Testis (tissue), 2 donors: Measurements from ENCODE around the gene LACRT.

ENCODE experiments used
- CTCF ChIP-seq, 3 experiments: fragments of 450-650 bp in 2 of 3; fragments of 200-600 bp in 1 of 3; sonication (generic) in 1 of 3; IDR thresholded peaks; one replicate each; pipeline ENCODE4 v1.5.1; 2016 to 2019; ENCODE audit warnings: antibody characterized with exemption in 3 of 3, mild to moderate bottlenecking in 2 of 3, moderate library complexity in 1 of 3
- POLR2A ChIP-seq: fragments of 450-650 bp; IDR thresholded peaks from one replicate; pipeline ENCODE4 v1.6.1; 2017; ENCODE audit warnings: antibody characterized with exemption, mild to moderate bottlenecking, moderate library complexity

- TF ChIP-seq CTCF (IDR thresholded peaks at IDR 0.05) (no peak), POLR2A (no peak)
Observed at GRCh38 chr12:54667945-54668344, 33.2 kb upstream of the LACRT start.
